Astrocyte of the spinal cord (primary cell): ENCODE data around the gene ZNF491.
"Not testable (repeated sequence)": the region's sequence is repeated elsewhere in the genome, so short reads cannot be mapped to it uniquely, and the experiment has no call there.

Experiments
- DNase-seq: peaks from one replicate; pipeline ENCODE4 v3.0.0; 2011; ENCODE audit warnings: low read depth, low spot score
- H3K4me3 ChIP-seq: 2 replicates; pipeline ENCODE4 v1.5.1; 2011; ENCODE audit warnings: low read depth, mild to moderate bottlenecking, low read length, moderate library complexity
- CTCF ChIP-seq: IDR thresholded peaks from 2 replicates; pipeline ENCODE4 v1.5.1; 2012; ENCODE audit warnings: low read depth, mild to moderate bottlenecking, low read length, inconsistent platforms
- in situ Hi-C: cut with HindIII; loops from 2 replicates; pipeline ENCODE4 v1.10.0; 2017; ENCODE audit warnings: low sequenced_read_pairs

Gene ZNF491

GRCh38 chr19:11848594-11849469, 50.5 kb downstream of the ZNF491 start, which contains the start of gene ZNF439:
Gene ZNF439 (plus strand): TSS chr19:11848726. CDS start chr19:11848868, 142 bp downstream.
- peak within 1 kb of the TSS; percentile 56 for H3K4me3 ChIP-seq
- TF ChIP-seq CTCF, result no peak
- peak; percentile 47 for DNase-seq
- in situ Hi-C loops, result no loop called here

- in situ Hi-C loops, DNase-seq, H3K4me3 ChIP-seq: not testable (repeated sequence)
Observed at GRCh38 chr19:11850289-11850688, 52.0 kb downstream of the ZNF491 start.

GRCh38 chr19:11853358-11853757, 55.0 kb downstream of the ZNF491 start:
- in situ Hi-C loops, result no loop called here
- no peak overlapping the region for H3K4me3 ChIP-seq
- no peak for DNase-seq
- no peak for TF ChIP-seq CTCF

- in situ Hi-C loops, result no loop called here
- no peak overlapping the region for H3K4me3 ChIP-seq
- TF ChIP-seq CTCF, result no peak
- no peak for DNase-seq
Observed at GRCh38 chr19:11856596-11857250, 58.4 kb downstream of the ZNF491 start.
